Activated naive CD8-positive, alpha-beta T cell treated with anti-CD3 and anti-CD28 coated beads for 36 hours (primary cell): ENCODE data around the gene CD101. TPM values are rescaled to one million over a fixed set of nuclear protein-coding genes. Genes with fewer than 3 reads are reported as not detected.
"Not testable (repeated sequence)": the region's sequence is repeated elsewhere in the genome, so short reads cannot be mapped to it uniquely, and the experiment has no call there.

ENCODE experiments used
- DNase-seq: peaks from one replicate; pipeline ENCODE4 v3.0.0; 2021
- H3K27ac Mint-ChIP-seq: one replicate; pipeline ENCODE4 v1.8.0; 2022; ENCODE audit warnings: mild to moderate bottlenecking, moderate library complexity, mixed read lengths
- H3K27me3 Mint-ChIP-seq: one replicate; pipeline ENCODE4 v1.8.0; 2022; ENCODE audit warnings: mild to moderate bottlenecking, mixed read lengths
- H3K36me3 Mint-ChIP-seq: one replicate; pipeline ENCODE4 v1.8.0; 2021; ENCODE audit warnings: mild to moderate bottlenecking, mixed read lengths
- H3K4me1 Mint-ChIP-seq: one replicate; pipeline ENCODE4 v1.8.0; 2021; ENCODE audit warnings: mixed read lengths
- H3K4me3 Mint-ChIP-seq: one replicate; pipeline ENCODE4 v1.8.0; 2022; ENCODE audit warnings: mild to moderate bottlenecking, moderate library complexity, mixed read lengths
- H3K9me3 Mint-ChIP-seq: one replicate; pipeline ENCODE4 v1.8.0; 2022; ENCODE audit warnings: mixed read lengths
- total RNA-seq, 2 experiments: library from RNA; stranded (reverse); gene quantifications; one replicate each; pipeline ENCODE4 v1.2.3, GENCODE V29; 2021

CD101 gene
- total RNA-seq, 2 experiments from 2014 or later, result 0.12 to 0.47 TPM

GRCh38 chr1:116980309-116980708 is 21.3 kb upstream of the CD101 start:
- H3K27me3 Mint-ChIP-seq, H3K27ac Mint-ChIP-seq, H3K4me1 Mint-ChIP-seq, H3K9me3 Mint-ChIP-seq, DNase-seq, H3K4me3 Mint-ChIP-seq: not testable (repeated sequence)
- H3K36me3 Mint-ChIP-seq, result peaks cover 13% of the 10 kb centered on the region

- Mint-ChIP-seq H3K36me3 (peaks cover 6% of the 10 kb centered on the region), H3K27me3 (no peaks in the 10 kb centered on the region), H3K4me1 (peaks cover 7% of the 10 kb centered on the region), H3K27ac (no peak overlapping the region), H3K4me3 (no peak overlapping the region), H3K9me3 (peaks cover 5% of the 10 kb centered on the region)
- DNase-seq, result no peak
These were observed 20.0 kb upstream of the CD101 start for GRCh38 chr1:116981521-116982037.

- Mint-ChIP-seq H3K27ac (no peak overlapping the region), H3K4me1 (peaks cover 16% of the 10 kb centered on the region), H3K27me3 (no peaks in the 10 kb centered on the region), H3K36me3 (peaks cover 11% of the 10 kb centered on the region), H3K4me3 (no peak overlapping the region), H3K9me3 (peaks cover 5% of the 10 kb centered on the region)
- DNase-seq, result no peak
These were observed 19.1 kb upstream of the CD101 start for GRCh38 chr1:116982319-116983004.

- DNase-seq, result no peak
- Mint-ChIP-seq H3K36me3 (peaks cover 16% of the 10 kb centered on the region), H3K27me3 (no peaks in the 10 kb centered on the region)
These were observed 18.4 kb upstream of the CD101 start for GRCh38 chr1:116983112-116983511.

GRCh38 chr1:116983678-116984077 is 17.9 kb upstream of the CD101 start:
- no peak for DNase-seq
- peaks cover 5% of the 10 kb centered on the region for H3K9me3 Mint-ChIP-seq
- no peak overlapping the region for H3K4me3 Mint-ChIP-seq
- H3K36me3 Mint-ChIP-seq, result peaks cover 20% of the 10 kb centered on the region
- H3K27ac Mint-ChIP-seq, result no peak overlapping the region
- H3K27me3 Mint-ChIP-seq, result no peaks in the 10 kb centered on the region
- peaks cover 25% of the 10 kb centered on the region for H3K4me1 Mint-ChIP-seq

More at GRCh38 chr1:116983112-116983511, 18.4 kb upstream of the CD101 start:
- H3K27ac Mint-ChIP-seq, result no peak overlapping the region
- no peak overlapping the region for H3K4me3 Mint-ChIP-seq
- H3K9me3 Mint-ChIP-seq, result peaks cover 5% of the 10 kb centered on the region
- peaks cover 23% of the 10 kb centered on the region for H3K4me1 Mint-ChIP-seq

- peaks cover 25% of the 10 kb centered on the region for H3K4me1 Mint-ChIP-seq
- no peak overlapping the region for H3K4me3 Mint-ChIP-seq
- no peaks in the 10 kb centered on the region for H3K27me3 Mint-ChIP-seq
- H3K27ac Mint-ChIP-seq, result no peak overlapping the region
- H3K9me3 Mint-ChIP-seq, result no peaks in the 10 kb centered on the region
- H3K36me3 Mint-ChIP-seq, result peaks cover 20% of the 10 kb centered on the region
- DNase-seq, result no peak
These were observed 17.0 kb upstream of the CD101 start for GRCh38 chr1:116984406-116985160.

GRCh38 chr1:116986421-116987255 is 14.9 kb upstream of the CD101 start:
- H3K27ac Mint-ChIP-seq, result peak overlapping the region; percentile 96
- no peaks in the 10 kb centered on the region for H3K9me3 Mint-ChIP-seq
- peaks cover 20% of the 10 kb centered on the region for H3K36me3 Mint-ChIP-seq
- H3K27me3 Mint-ChIP-seq, result no peaks in the 10 kb centered on the region
- DNase-seq, result peak; percentile 30
- H3K4me3 Mint-ChIP-seq, result peak overlapping the region; percentile 73
- peaks cover 30% of the 10 kb centered on the region for H3K4me1 Mint-ChIP-seq

- Mint-ChIP-seq H3K27ac (peak overlapping the region; percentile 96), H3K4me1 (peaks cover 34% of the 10 kb centered on the region), H3K9me3 (no peaks in the 10 kb centered on the region), H3K4me3 (peak overlapping the region; percentile 73), H3K36me3 (peaks cover 20% of the 10 kb centered on the region), H3K27me3 (no peaks in the 10 kb centered on the region)
- peak; percentile 60 for DNase-seq
These were observed 14.4 kb upstream of the CD101 start for GRCh38 chr1:116987256-116987555.

GRCh38 chr1:116988248-116988647 is 13.3 kb upstream of the CD101 start:
- peaks cover 34% of the 10 kb centered on the region for H3K4me1 Mint-ChIP-seq
- no peak overlapping the region for H3K4me3 Mint-ChIP-seq
- peak overlapping the region; percentile 46 for H3K27ac Mint-ChIP-seq
- no peaks in the 10 kb centered on the region for H3K9me3 Mint-ChIP-seq
- H3K36me3 Mint-ChIP-seq, result peaks cover 21% of the 10 kb centered on the region
- no peak for DNase-seq
- no peaks in the 10 kb centered on the region for H3K27me3 Mint-ChIP-seq

GRCh38 chr1:116988908-116989307 is 12.7 kb upstream of the CD101 start:
- H3K4me3 Mint-ChIP-seq, result no peak overlapping the region
- H3K9me3 Mint-ChIP-seq, result peaks cover 2% of the 10 kb centered on the region
- H3K4me1 Mint-ChIP-seq, result peaks cover 34% of the 10 kb centered on the region
- DNase-seq, result no peak
- no peaks in the 10 kb centered on the region for H3K27me3 Mint-ChIP-seq
- no peak overlapping the region for H3K27ac Mint-ChIP-seq
- peaks cover 21% of the 10 kb centered on the region for H3K36me3 Mint-ChIP-seq

GRCh38 chr1:116989835-116990234 is 11.7 kb upstream of the CD101 start:
- no peak for DNase-seq
- H3K4me1 Mint-ChIP-seq, result peaks cover 34% of the 10 kb centered on the region
- H3K9me3 Mint-ChIP-seq, result peaks cover 2% of the 10 kb centered on the region
- H3K36me3 Mint-ChIP-seq, result peaks cover 21% of the 10 kb centered on the region
- no peak overlapping the region for H3K4me3 Mint-ChIP-seq
- no peaks in the 10 kb centered on the region for H3K27me3 Mint-ChIP-seq
- no peak overlapping the region for H3K27ac Mint-ChIP-seq

GRCh38 chr1:116990612-116991151 is 10.9 kb upstream of the CD101 start:
- Mint-ChIP-seq H3K4me3 (no peak overlapping the region), H3K36me3 (peaks cover 19% of the 10 kb centered on the region), H3K4me1 (peaks cover 34% of the 10 kb centered on the region), H3K27me3 (no peaks in the 10 kb centered on the region), H3K9me3 (peaks cover 2% of the 10 kb centered on the region), H3K27ac (no peak overlapping the region)
- no peak for DNase-seq

- H3K4me3 Mint-ChIP-seq, result no peak overlapping the region
- peaks cover 2% of the 10 kb centered on the region for H3K9me3 Mint-ChIP-seq
- no peak overlapping the region for H3K27ac Mint-ChIP-seq
- H3K36me3 Mint-ChIP-seq, result peaks cover 18% of the 10 kb centered on the region
- H3K27me3 Mint-ChIP-seq, result no peaks in the 10 kb centered on the region
- peaks cover 29% of the 10 kb centered on the region for H3K4me1 Mint-ChIP-seq
- DNase-seq, result no peak
These were observed 10.3 kb upstream of the CD101 start for GRCh38 chr1:116991171-116991845.

- H3K4me3 Mint-ChIP-seq, result no peak overlapping the region
- no peak for DNase-seq
- peaks cover 23% of the 10 kb centered on the region for H3K4me1 Mint-ChIP-seq
- H3K27ac Mint-ChIP-seq, result no peak overlapping the region
- peaks cover 14% of the 10 kb centered on the region for H3K36me3 Mint-ChIP-seq
- peaks cover 2% of the 10 kb centered on the region for H3K9me3 Mint-ChIP-seq
- no peaks in the 10 kb centered on the region for H3K27me3 Mint-ChIP-seq
These were observed 9.6 kb upstream of the CD101 start for GRCh38 chr1:116991918-116992317.
